Stomach (tissue), 19 donors: ENCODE measurements around the gene CPSF4L. TPM values are rescaled to one million over a fixed set of nuclear protein-coding genes. Genes with fewer than 3 reads are reported as not detected.
"Not testable (repeated sequence)": the region's sequence is repeated elsewhere in the genome, so short reads cannot be mapped to it uniquely, and the experiment has no call there.

Experiments used
- DNase-seq, 2 donors: peaks; one replicate each; pipeline versions ENCODE4 v3.0.0 to v3.0.0-alpha.2; 2013 to 2019
- H3K27ac ChIP-seq, 5 donors: fragments of 200-600 bp in 4 of 5; sonication (generic) in 4 of 5; one replicate each; pipeline ENCODE4 v1.5.1; 2013 to 2019; ENCODE audit warnings: mild to moderate bottlenecking in 1 of 5, moderate library complexity in 1 of 5
- H3K27me3 ChIP-seq, 3 donors: fragments of 200-600 bp; sonication (generic); one replicate each; pipeline ENCODE4 v1.5.1; 2017 to 2019; ENCODE audit warnings: mixed run types in 1 of 3
- H3K36me3 ChIP-seq, 4 donors: fragments of 200-600 bp; sonication (generic); 1 replicate in 3 of 4; 2 replicates in 1 of 4; pipeline ENCODE4 v1.5.1; 2016 to 2019
- H3K4me1 ChIP-seq, 4 donors: fragments of 200-600 bp; sonication (generic); one replicate each; pipeline ENCODE4 v1.5.1; 2016 to 2019
- H3K4me3 ChIP-seq, 4 donors: fragments of 200-600 bp; sonication (generic) in 3 of 4; one replicate each; pipeline ENCODE4 v1.5.1; 2016 to 2019; ENCODE audit warnings: mild to moderate bottlenecking in 1 of 4
- H3K9me3 ChIP-seq, 4 donors: fragments of 200-600 bp; sonication (generic); one replicate each; pipeline ENCODE4 v1.5.1; 2016 to 2019
- CTCF ChIP-seq, 7 experiments: fragments of 450-650 bp in 4 of 7; fragments of 200-600 bp in 3 of 7; sonication (generic) in 3 of 7; IDR thresholded peaks; one replicate each; pipeline ENCODE4 v1.5.1; 2016 to 2019; ENCODE audit warnings: antibody characterized with exemption in 7 of 7, control low read depth in 2 of 7, mild to moderate bottlenecking in 1 of 7
- EP300 ChIP-seq: sonication (generic); formaldehyde crosslinking; IDR thresholded peaks from one replicate; pipeline ENCODE4 v1.6.1; 2017; ENCODE audit warnings: antibody characterized with exemption
- POLR2A ChIP-seq, 4 donors: fragments of 450-650 bp; IDR thresholded peaks; one replicate each; pipeline ENCODE4 v1.6.1; 2016; ENCODE audit warnings: antibody characterized with exemption in 4 of 4, control low read depth in 2 of 4, mild to moderate bottlenecking in 1 of 4, moderate library complexity in 1 of 4
- POLR2AphosphoS5 ChIP-seq, 3 donors: sonication (generic); formaldehyde crosslinking; IDR thresholded peaks; one replicate each; pipeline ENCODE4 v1.6.1; 2016; ENCODE audit warnings: antibody characterized with exemption in 3 of 3
- WGBS, 5 donors: extraction: QIAGEN DNeasy Blood & Tissue Kit in 3 of 5; methylation state at CpG; one replicate each; pipeline versions ENCODE4 v1.1.5 to v1.1.7; 2013 to 2018; 5-methylcytosine and 5-hydroxymethylcytosine counted together
- intact Hi-C: fragments of 100-400 bp; cut with DNase I; formaldehyde crosslinking; loops from one replicate; pipeline ENCODE4 v1.15.1; 2023; ENCODE audit warnings: low total_unique reads
- long read RNA-seq, 10 donors: transcript quantifications; one replicate each; lab custom pipeline, GENCODE V29; 2026
- polyA plus RNA-seq, 3 donors: library from polyadenylated mRNA; stranded (reverse); fragments of 200-250 nt; gene quantifications; one replicate each; pipeline ENCODE4 v1.2.3, GENCODE V29; 2013
- total RNA-seq, 5 donors: library from RNA; depleted of rRNA; stranded (reverse); fragments of >200 nt; gene quantifications; one replicate each; pipeline versions ENCODE4 v1.1.0 to v1.2.3, GENCODE V29; 2014 to 2016
- donor health status: healthy with polysubstance abuse.
- donor health status: Bipolar disorder and iron deficiency.
- donor health status: healthy.

CPSF4L gene
- not detected for total RNA-seq
- not detected for polyA plus RNA-seq
- long read RNA-seq, donor 1: 0 reads
- long read RNA-seq, donor 2: 0 reads
- long read RNA-seq, donor 3: 0 reads
- long read RNA-seq, donor 4: 0 reads
- long read RNA-seq, donor 5: 0 reads
- long read RNA-seq, donor 6: 0 reads
- long read RNA-seq, donor 7: 0 reads
- long read RNA-seq, donor 8: 0 reads
- long read RNA-seq, donor 9: 0 reads
- long read RNA-seq, donor 10: 0 reads

- WGBS, 5 donors: 80 to 93% (median 89%) methylated on average over 9 of the region's 9 CpGs
- H3K9me3 ChIP-seq: no peaks in the 10 kb centered on the region
- H3K27me3 ChIP-seq: no peaks in the 10 kb centered on the region
- no peak for DNase-seq
- H3K4me1 ChIP-seq: peaks cover 8 to 24% (median 20%) of the 10 kb centered on the region in 4 donors
- H3K36me3 ChIP-seq: no peaks in the 10 kb centered on the region
- TF ChIP-seq EP300 (no peak), POLR2A (IDR thresholded peaks at IDR 0.05) (no peak), POLR2AphosphoS5 (IDR thresholded peaks at IDR 0.05) (no peak), CTCF (IDR thresholded peaks at IDR 0.05) (no peak)
- peak within 1 kb of the TSS; percentile 74 to 86 (median 77) for H3K27ac ChIP-seq
- intact Hi-C loops: no loop called here
- peak within 1 kb of the TSS in 1 of 4 donors; percentile 12 for H3K4me3 ChIP-seq
Measured at GRCh38 chr17:73261617-73261951, at the start of gene CPSF4L. Gene CPSF4L, minus strand, starts transcription at chr17:73261880. Its CDS starts 62 bp downstream, at chr17:73261818.

DNA sequence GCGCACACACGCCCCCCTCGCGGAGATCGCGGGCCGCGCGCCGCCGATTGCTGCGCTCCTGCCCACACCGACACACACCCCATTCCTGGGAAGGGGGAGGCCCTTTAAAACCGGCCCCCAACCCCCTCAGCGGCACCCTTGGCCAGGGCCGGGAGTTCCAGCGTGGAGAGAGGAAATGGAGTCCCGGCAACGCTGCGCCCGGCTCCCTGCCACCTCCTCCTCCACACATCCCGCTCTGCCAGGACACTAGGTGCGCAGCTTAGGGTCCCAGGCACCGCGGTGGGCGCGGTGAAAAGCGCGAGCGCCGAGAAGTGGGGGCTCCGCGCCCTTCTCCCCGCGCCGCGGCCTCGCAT, 49.7 kb upstream of the CPSF4L start:
- no peak for DNase-seq
- 0 to 1% (median 0%) methylated on average over 24 to 38 of the region's 38 CpGs for WGBS, 5 donors
- Histone ChIP-seq H3K4me1 (peaks cover 20 to 48% (median 46%) of the 10 kb centered on the region in 4 donors), H3K4me3 (peak overlapping the region; percentile 75 to 93 (median 88)), H3K36me3 (no peaks in the 10 kb centered on the region), H3K27me3 (no peaks in the 10 kb centered on the region), H3K9me3 (no peaks in the 10 kb centered on the region), H3K27ac (peak overlapping the region; percentile 95 to 100 (median 99))
- TF ChIP-seq EP300 (no peak), CTCF (IDR thresholded peaks at IDR 0.05) (no peak), POLR2AphosphoS5 (IDR thresholded peaks at IDR 0.05) (no peak), POLR2A (IDR thresholded peaks at IDR 0.05) (no peak)
- intact Hi-C loops: no loop called here

- WGBS, 5 donors: 4 to 10% (median 7%) methylated on average over 19 to 21 of the region's 21 CpGs
Measured at GRCh38 chr17:73309727-73310596, 48.3 kb upstream of the CPSF4L start.

GRCh38 chr17:73308959-73309358, 47.3 kb upstream of the CPSF4L start:
- Histone ChIP-seq H3K4me3 (peak overlapping the region; percentile 75 to 93 (median 88)), H3K27ac (peak overlapping the region; percentile 93 to 100 (median 99)), H3K4me1 (peaks cover 42 to 72% (median 69%) of the 10 kb centered on the region in 4 donors)
- DNase-seq, H3K36me3 ChIP-seq, intact Hi-C loops, H3K27me3 ChIP-seq, H3K9me3 ChIP-seq: not testable (repeated sequence)
- 36 to 54% (median 40%) methylated on average over 5 of the region's 5 CpGs for WGBS, 5 donors

More at GRCh38 chr17:73309727-73310596, 48.3 kb upstream of the CPSF4L start:
- Histone ChIP-seq H3K4me3 (peak overlapping the region; percentile 75 to 93 (median 88)), H3K36me3 (no peaks in the 10 kb centered on the region), H3K9me3 (no peaks in the 10 kb centered on the region), H3K4me1 (peaks cover 35 to 62% (median 59%) of the 10 kb centered on the region in 4 donors), H3K27me3 (no peaks in the 10 kb centered on the region), H3K27ac (peak overlapping the region; percentile 95 to 100 (median 99))
- peak; percentile 78 to 89 for DNase-seq
- TF ChIP-seq POLR2AphosphoS5 (IDR thresholded peaks at IDR 0.05): peak in 2 of 3 donors; percentile 77 to 92
- no peak for TF ChIP-seq EP300
- no peak for TF ChIP-seq CTCF (IDR thresholded peaks at IDR 0.05)
- TF ChIP-seq POLR2A (IDR thresholded peaks at IDR 0.05): peak in 1 of 4 donors; percentile 57
- intact Hi-C loops: no loop called here
